Measurements from ENCODE around the gene GPR89B.
A peak's percentile ranks its signal among the peaks of the same experiment; 100 is the strongest.
"Not testable (repeated sequence)": the region's sequence is repeated elsewhere in the genome, so short reads cannot be mapped to it uniquely, and the experiment has no call there.

The GPR89B gene

DNA sequence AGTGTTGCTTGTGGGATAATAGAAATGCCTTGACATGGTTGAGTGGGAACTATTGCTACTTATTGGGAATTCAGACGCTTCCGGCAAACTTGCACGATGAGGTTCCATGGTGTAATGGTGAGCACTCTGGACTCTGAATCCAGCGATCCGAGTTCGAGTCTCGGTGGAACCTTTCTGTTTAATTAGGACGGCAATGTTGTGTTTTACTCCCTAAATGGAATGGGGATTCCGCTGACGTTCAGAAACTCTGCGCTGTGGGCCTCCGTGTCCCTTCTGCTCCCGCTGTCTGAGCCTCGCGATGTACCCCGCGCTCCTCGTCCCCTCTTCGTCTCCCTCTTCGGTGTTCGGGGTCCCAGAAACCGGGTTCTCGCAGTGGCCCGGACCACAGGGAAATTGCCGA lies 104.5 kb downstream of the GPR89B start:
- not testable (repeated sequence) for DNase-seq (ENCODE audit: low spot score)

- not testable (repeated sequence) for DNase-seq (ENCODE audit: low spot score)
Observed at GRCh38 chr1:148033147-148033546, 104.9 kb downstream of the GPR89B start.

DNA sequence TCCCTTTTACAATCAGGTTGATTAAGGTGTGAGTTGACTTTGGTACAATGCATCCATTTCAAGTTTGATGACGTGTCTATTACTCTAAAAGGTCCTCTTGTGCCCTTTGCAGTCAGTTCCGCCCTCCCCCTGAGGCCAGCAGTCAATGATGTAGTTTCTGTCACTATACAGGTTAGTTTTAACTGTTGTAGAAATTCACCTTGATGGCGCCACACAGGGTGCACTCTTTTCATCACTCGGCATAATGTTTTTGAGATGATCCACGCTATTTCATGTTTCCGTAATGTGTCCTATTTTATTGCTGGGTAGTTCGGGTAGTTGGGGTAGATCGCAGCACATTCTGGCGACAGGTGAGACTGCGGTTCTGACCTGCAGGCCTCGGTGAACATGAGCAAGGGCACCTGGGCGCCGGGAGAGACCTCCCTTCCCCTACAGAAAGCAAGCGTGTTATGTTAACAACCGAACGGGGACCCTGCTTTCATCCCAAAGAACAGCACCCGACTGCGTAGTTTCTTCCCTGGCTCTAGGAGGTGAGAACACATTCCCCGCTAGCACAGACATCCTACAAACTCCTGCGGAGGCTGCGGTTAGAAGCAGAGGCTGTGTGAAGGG lies 109.7 kb downstream of the GPR89B start:
- DNase-seq (ENCODE audit: low spot score), result not testable (repeated sequence)

DNA sequence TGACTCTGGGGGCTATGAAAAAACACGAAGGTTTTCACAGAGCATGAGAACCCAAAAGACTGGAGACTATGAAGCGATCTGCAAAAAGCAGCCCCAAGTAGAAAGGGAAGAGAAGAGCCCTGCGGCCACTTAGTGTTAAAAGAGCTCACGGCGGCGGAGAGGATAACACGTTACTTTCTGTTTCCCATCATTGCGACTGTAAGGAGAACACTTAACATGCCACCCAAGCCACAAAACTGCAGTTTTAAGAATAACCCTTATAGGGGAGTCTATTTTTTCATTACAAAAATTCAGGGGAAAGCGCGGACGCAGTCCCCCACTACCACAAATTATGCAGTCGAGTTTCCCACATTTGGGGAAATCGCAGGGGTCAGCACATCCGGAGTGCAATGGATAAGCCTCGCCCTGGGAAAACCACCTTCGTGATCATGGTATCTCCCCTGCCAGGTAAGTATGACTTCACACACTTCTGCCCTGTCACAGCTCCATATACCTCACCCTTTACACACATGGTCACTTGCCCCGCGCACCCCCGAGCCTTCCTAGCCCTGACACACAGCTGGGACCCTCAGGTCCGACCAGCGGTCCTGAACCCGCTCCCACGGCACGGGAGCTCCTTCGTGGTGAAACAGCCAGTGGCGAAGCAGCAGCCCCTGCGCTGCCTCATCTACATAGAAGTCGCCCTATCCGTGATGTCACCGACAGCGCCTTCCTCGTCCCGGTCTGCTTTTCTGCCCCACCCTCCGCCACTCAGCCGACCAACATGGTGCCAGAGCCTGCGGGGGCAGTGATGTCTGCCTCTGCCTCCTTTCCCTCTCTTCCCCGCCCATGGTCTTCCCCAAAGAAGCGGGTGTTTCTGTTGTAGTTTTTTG lies 110.5 kb downstream of the GPR89B start:
- peak; percentile 25 for DNase-seq (ENCODE audit: low spot score)
